ENCODE data around the gene ARIH2. TPM values are rescaled to one million over a fixed set of nuclear protein-coding genes. Genes with fewer than 3 reads are reported as not detected.

Gene ARIH2
- total and polyA plus RNA-seq, 2 of the 8 experiments (the other 6 are each of a cell fraction or from before 2014, with no cell fraction given) = 72.9 to 136 TPM

DNA sequence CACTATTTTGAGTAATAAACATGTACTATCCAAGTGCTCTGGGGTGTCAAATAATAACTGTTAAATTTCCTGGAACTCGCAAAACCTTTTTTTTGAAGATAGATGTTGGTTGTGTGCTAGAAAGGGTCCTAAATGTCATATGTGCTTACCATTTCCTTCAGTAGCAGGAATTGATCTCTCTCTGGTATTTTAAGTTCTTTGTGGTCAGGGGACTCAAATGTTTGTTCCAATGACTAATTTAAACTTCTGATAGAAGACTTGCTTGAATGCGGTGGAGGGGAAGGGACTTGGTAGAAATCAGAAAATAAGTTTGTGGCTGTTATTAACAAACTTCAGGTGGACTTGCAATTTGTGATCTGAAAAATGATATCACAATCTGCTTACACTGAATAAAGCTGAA, 26.8 kb downstream of the ARIH2 start (continued):
- TF ChIP-seq, protein P1, sequence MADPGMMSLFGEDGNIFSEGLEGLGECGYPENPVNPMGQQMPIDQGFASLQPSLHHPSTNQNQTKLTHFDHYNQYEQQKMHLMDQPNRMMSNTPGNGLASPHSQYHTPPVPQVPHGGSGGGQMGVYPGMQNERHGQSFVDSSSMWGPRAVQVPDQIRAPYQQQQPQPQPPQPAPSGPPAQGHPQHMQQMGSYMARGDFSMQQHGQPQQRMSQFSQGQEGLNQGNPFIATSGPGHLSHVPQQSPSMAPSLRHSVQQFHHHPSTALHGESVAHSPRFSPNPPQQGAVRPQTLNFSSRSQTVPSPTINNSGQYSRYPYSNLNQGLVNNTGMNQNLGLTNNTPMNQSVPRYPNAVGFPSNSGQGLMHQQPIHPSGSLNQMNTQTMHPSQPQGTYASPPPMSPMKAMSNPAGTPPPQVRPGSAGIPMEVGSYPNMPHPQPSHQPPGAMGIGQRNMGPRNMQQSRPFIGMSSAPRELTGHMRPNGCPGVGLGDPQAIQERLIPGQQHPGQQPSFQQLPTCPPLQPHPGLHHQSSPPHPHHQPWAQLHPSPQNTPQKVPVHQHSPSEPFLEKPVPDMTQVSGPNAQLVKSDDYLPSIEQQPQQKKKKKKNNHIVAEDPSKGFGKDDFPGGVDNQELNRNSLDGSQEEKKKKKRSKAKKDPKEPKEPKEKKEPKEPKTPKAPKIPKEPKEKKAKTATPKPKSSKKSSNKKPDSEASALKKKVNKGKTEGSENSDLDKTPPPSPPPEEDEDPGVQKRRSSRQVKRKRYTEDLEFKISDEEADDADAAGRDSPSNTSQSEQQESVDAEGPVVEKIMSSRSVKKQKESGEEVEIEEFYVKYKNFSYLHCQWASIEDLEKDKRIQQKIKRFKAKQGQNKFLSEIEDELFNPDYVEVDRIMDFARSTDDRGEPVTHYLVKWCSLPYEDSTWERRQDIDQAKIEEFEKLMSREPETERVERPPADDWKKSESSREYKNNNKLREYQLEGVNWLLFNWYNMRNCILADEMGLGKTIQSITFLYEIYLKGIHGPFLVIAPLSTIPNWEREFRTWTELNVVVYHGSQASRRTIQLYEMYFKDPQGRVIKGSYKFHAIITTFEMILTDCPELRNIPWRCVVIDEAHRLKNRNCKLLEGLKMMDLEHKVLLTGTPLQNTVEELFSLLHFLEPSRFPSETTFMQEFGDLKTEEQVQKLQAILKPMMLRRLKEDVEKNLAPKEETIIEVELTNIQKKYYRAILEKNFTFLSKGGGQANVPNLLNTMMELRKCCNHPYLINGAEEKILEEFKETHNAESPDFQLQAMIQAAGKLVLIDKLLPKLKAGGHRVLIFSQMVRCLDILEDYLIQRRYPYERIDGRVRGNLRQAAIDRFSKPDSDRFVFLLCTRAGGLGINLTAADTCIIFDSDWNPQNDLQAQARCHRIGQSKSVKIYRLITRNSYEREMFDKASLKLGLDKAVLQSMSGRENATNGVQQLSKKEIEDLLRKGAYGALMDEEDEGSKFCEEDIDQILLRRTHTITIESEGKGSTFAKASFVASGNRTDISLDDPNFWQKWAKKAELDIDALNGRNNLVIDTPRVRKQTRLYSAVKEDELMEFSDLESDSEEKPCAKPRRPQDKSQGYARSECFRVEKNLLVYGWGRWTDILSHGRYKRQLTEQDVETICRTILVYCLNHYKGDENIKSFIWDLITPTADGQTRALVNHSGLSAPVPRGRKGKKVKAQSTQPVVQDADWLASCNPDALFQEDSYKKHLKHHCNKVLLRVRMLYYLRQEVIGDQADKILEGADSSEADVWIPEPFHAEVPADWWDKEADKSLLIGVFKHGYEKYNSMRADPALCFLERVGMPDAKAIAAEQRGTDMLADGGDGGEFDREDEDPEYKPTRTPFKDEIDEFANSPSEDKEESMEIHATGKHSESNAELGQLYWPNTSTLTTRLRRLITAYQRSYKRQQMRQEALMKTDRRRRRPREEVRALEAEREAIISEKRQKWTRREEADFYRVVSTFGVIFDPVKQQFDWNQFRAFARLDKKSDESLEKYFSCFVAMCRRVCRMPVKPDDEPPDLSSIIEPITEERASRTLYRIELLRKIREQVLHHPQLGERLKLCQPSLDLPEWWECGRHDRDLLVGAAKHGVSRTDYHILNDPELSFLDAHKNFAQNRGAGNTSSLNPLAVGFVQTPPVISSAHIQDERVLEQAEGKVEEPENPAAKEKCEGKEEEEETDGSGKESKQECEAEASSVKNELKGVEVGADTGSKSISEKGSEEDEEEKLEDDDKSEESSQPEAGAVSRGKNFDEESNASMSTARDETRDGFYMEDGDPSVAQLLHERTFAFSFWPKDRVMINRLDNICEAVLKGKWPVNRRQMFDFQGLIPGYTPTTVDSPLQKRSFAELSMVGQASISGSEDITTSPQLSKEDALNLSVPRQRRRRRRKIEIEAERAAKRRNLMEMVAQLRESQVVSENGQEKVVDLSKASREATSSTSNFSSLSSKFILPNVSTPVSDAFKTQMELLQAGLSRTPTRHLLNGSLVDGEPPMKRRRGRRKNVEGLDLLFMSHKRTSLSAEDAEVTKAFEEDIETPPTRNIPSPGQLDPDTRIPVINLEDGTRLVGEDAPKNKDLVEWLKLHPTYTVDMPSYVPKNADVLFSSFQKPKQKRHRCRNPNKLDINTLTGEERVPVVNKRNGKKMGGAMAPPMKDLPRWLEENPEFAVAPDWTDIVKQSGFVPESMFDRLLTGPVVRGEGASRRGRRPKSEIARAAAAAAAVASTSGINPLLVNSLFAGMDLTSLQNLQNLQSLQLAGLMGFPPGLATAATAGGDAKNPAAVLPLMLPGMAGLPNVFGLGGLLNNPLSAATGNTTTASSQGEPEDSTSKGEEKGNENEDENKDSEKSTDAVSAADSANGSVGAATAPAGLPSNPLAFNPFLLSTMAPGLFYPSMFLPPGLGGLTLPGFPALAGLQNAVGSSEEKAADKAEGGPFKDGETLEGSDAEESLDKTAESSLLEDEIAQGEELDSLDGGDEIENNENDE (IDR thresholded peaks at IDR 0.05; ENCODE audit: insufficient replicate concordance, low read length) = no peak
- TF ChIP-seq BRCA1 (IDR thresholded peaks at IDR 0.05; ENCODE audit: low read depth, low read length) (no peak), EGR1 (IDR thresholded peaks at IDR 0.05; ENCODE audit: borderline replicate concordance, low read depth, low read length) (no peak), NANOG (IDR thresholded peaks at IDR 0.05; ENCODE audit: insufficient read depth, low read depth, low read length, poor library complexity, severe bottlenecking) (no peak)

All from H1 (cell line).